Measurements from ENCODE around the gene MAD1L1. TPM values are rescaled to one million over a fixed set of nuclear protein-coding genes. Genes with fewer than 3 reads are reported as not detected.

MAD1L1 gene
- total and polyA plus RNA-seq, 2 of the 4 experiments (the other 2 are of a cell fraction) = 29.0 to 40.9 TPM

DNA sequence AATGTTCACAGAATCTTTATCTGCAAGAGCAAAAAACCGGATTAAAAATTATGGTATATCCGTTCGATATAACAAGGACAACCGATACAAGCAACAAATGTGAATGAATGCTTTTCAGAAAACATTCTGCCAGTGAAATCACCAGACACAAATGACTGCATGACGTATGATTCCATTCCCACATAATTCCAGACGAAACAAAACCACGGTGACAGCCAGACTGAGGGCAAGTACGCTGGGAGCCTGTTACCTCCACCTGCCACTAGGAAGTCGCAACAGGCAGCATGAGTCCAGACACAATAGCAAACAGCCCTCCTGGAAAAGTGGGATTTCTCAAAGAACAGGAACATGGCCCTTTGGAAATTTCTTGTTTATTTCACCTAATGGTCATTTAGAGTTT, 41.7 kb downstream of the MAD1L1 start:
- intact Hi-C loops (cut with micrococcal nuclease) (no loop called here), dilution Hi-C loops (cut with HindIII; ENCODE audit: low sequenced_read_pairs, unreplicated experiment) (no loop called here)

More for the DNA sequence above, 41.7 kb downstream of the MAD1L1 start:
- Histone ChIP-seq H3K79me1 (ENCODE audit: low read depth in 1 of 2, low read length in 2 of 2) (peaks cover 23 to 39% of the 10 kb centered on the region in 2 experiments; a peak in 3 of 4 replicates), H3K23ac (ENCODE audit: low read depth, low read length) (no peak overlapping the region), H2BK15ac (ENCODE audit: low read depth, low read length) (no peak overlapping the region), H3K9me3 (ENCODE audit: control insufficient read depth, insufficient read depth, low read length) (no peaks in the 10 kb centered on the region; the same call in 1 of the 2 replicates), H3K4me3 (ENCODE audit: insufficient read depth, low read depth, low read length) (no peak overlapping the region), H3K9ac (ENCODE audit: low read depth, low read length) (no peak overlapping the region), H2AFZ (replicated peaks; ENCODE audit: low read length, poor library complexity) (no peak overlapping the region), H2BK5ac (ENCODE audit: low read depth, low read length, poor library complexity, severe bottlenecking) (no peak overlapping the region), H2BK20ac (ENCODE audit: low read depth, low read length) (0 out of 2 replicates have a peak overlapping the region, but pooled peaks have one; percentile 1), H2AK9ac (replicated peaks; ENCODE audit: low read depth, low read length, poor library complexity) (no peak overlapping the region), H4K5ac (ENCODE audit: low read depth, low read length) (no peak overlapping the region), H3K18ac (ENCODE audit: low read depth, low read length) (no peak overlapping the region), H3K9me1 (ENCODE audit: insufficient read depth, low read length) (no peaks in the 10 kb centered on the region), H3K4me1 (ENCODE audit: control insufficient read depth, insufficient read depth, low read length) (no peaks in the 10 kb centered on the region), H2BK120ac (ENCODE audit: low read depth, low read length) (no peak overlapping the region; the same call in 1 of the 2 replicates), H3K14ac (replicated peaks; ENCODE audit: low read depth, low read length) (no peak overlapping the region), H3K56ac (ENCODE audit: extremely low read depth, insufficient read depth, low read length) (no peak overlapping the region), H3K27me3 (ENCODE audit: control insufficient read depth, insufficient read depth, low read length) (no peaks in the 10 kb centered on the region), H2AK5ac (ENCODE audit: low read depth, low read length) (no peak overlapping the region), H4K20me1 (ENCODE audit: insufficient read depth, low read length) (no peaks in the 10 kb centered on the region), H4K91ac (ENCODE audit: insufficient read depth, low read depth, low read length) (no peak overlapping the region), H3K36me3 (ENCODE audit: control insufficient read depth, insufficient read depth, low read length) (peaks cover 11% of the 10 kb centered on the region), H3K4me2 (ENCODE audit: low read depth, low read length) (no peak overlapping the region), H4K8ac (ENCODE audit: low read depth in 2 of 2, low read length in 2 of 2) (no peak overlapping the region), H3K4ac (ENCODE audit: low read depth, low read length) (no peak overlapping the region), H3K27ac (ENCODE audit: insufficient read depth, low read length) (no peak overlapping the region)
- BruUV-seq (replicated peaks) = no TSS peak
- in situ Hi-C loops (cut with MboI; ENCODE audit: low sequenced_read_pairs) = no loop called here
- no peak for ATAC-seq (ENCODE audit: low read depth)
- CTCF ChIA-PET = no interaction called here
- DNase-seq = no peak
- WGBS, 2 experiments (ENCODE audit: extremely low coverage in 2 of 2, insufficient read length in 1 of 2) = 80% methylated on average over 1 of the region's 9 CpGs; no CpG with 5 or more reads in 1 of the 2 experiments
- POLR2A ChIA-PET (ENCODE audit: unreplicated experiment) = no interaction called here
- TF ChIP-seq, protein P1, sequence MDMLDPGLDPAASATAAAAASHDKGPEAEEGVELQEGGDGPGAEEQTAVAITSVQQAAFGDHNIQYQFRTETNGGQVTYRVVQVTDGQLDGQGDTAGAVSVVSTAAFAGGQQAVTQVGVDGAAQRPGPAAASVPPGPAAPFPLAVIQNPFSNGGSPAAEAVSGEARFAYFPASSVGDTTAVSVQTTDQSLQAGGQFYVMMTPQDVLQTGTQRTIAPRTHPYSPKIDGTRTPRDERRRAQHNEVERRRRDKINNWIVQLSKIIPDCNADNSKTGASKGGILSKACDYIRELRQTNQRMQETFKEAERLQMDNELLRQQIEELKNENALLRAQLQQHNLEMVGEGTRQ (IDR thresholded peaks at IDR 0.05; ENCODE audit: low read depth, low read length) = no peak
- TF ChIP-seq RCOR1 (IDR thresholded peaks at IDR 0.05; ENCODE audit: insufficient replicate concordance, low read length) = no peak
- TF ChIP-seq MAZ (IDR thresholded peaks at IDR 0.05; ENCODE audit: borderline replicate concordance, low read depth, low read length) = no peak
- TF ChIP-seq POLR2A (IDR thresholded peaks at IDR 0.05; ENCODE audit: low read depth, low read length) = no peak
- TF ChIP-seq, protein P2, sequence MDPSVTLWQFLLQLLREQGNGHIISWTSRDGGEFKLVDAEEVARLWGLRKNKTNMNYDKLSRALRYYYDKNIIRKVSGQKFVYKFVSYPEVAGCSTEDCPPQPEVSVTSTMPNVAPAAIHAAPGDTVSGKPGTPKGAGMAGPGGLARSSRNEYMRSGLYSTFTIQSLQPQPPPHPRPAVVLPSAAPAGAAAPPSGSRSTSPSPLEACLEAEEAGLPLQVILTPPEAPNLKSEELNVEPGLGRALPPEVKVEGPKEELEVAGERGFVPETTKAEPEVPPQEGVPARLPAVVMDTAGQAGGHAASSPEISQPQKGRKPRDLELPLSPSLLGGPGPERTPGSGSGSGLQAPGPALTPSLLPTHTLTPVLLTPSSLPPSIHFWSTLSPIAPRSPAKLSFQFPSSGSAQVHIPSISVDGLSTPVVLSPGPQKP (IDR thresholded peaks at IDR 0.05; ENCODE audit: borderline replicate concordance, low read depth, low read length) = no peak
- no peak for TF ChIP-seq CEBPB (IDR thresholded peaks at IDR 0.05; ENCODE audit: low read depth, low read length)
- no peak for TF ChIP-seq BHLHE40 (IDR thresholded peaks at IDR 0.05; ENCODE audit: low read depth, low read length)
- no peak for TF ChIP-seq MAFK (IDR thresholded peaks at IDR 0.05; ENCODE audit: low read depth, low read length)
- TF ChIP-seq NFE2L2 (IDR thresholded peaks at IDR 0.05; ENCODE audit: low read depth, low read length) = no peak
- no peak for TF ChIP-seq RAD21 (IDR thresholded peaks at IDR 0.05; ENCODE audit: low read length)
- TF ChIP-seq MXI1 (IDR thresholded peaks at IDR 0.05; ENCODE audit: borderline replicate concordance, low read depth, low read length) = no peak
- TF ChIP-seq, protein P3, sequence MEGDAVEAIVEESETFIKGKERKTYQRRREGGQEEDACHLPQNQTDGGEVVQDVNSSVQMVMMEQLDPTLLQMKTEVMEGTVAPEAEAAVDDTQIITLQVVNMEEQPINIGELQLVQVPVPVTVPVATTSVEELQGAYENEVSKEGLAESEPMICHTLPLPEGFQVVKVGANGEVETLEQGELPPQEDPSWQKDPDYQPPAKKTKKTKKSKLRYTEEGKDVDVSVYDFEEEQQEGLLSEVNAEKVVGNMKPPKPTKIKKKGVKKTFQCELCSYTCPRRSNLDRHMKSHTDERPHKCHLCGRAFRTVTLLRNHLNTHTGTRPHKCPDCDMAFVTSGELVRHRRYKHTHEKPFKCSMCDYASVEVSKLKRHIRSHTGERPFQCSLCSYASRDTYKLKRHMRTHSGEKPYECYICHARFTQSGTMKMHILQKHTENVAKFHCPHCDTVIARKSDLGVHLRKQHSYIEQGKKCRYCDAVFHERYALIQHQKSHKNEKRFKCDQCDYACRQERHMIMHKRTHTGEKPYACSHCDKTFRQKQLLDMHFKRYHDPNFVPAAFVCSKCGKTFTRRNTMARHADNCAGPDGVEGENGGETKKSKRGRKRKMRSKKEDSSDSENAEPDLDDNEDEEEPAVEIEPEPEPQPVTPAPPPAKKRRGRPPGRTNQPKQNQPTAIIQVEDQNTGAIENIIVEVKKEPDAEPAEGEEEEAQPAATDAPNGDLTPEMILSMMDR (conservative IDR thresholded peaks at IDR 0.05; ENCODE audit: low read depth, low read length) = no peak
- no peak for TF ChIP-seq RFX5 (IDR thresholded peaks at IDR 0.05; ENCODE audit: low read depth, low read length)
- TF ChIP-seq FOS (IDR thresholded peaks at IDR 0.05; ENCODE audit: low read depth, low read length) = no peak
- TF ChIP-seq SMC3 (IDR thresholded peaks at IDR 0.05; ENCODE audit: low read depth, low read length) = no peak
- no peak for TF ChIP-seq CHD1 (IDR thresholded peaks at IDR 0.05; ENCODE audit: low read depth, low read length)
